Ovary (tissue), 9 donors: ENCODE results near the gene NDUFA13. TPM values are rescaled to one million over a fixed set of nuclear protein-coding genes. Genes with fewer than 3 reads are reported as not detected.
A peak's percentile ranks its signal among the peaks of the same experiment; 100 is the strongest.

Source experiments
- DNase-seq, 5 donors: peaks; one replicate each; pipeline ENCODE4 v3.0.0-alpha.2; 2019 to 2020
- H3K27ac ChIP-seq, 2 donors: fragments of 200-600 bp; one replicate each; pipeline versions ENCODE4 v1.5.1 to v1.8.0; 2019 to 2022
- H3K27me3 ChIP-seq: fragments of 200-600 bp; one replicate; pipeline ENCODE4 v1.8.0; 2022
- H3K36me3 ChIP-seq: fragments of 200-600 bp; sonication (generic); one replicate; pipeline ENCODE4 v1.5.1; 2019
- H3K4me1 ChIP-seq: one replicate; pipeline ENCODE4 v1.8.1; 2013; ENCODE audit warnings: mild to moderate bottlenecking, moderate library complexity; ENCODE audit not compliant: insufficient read depth
- H3K4me3 ChIP-seq: fragments of 200-600 bp; sonication (generic); one replicate; pipeline ENCODE4 v1.5.1; 2017
- H3K9me3 ChIP-seq, 2 donors: fragments of 200-600 bp in 1 of 2; sonication (generic) in 1 of 2; one replicate each; pipeline versions ENCODE4 v1.5.1 to v1.8.1; 2013 to 2019; ENCODE audit warnings: mild to moderate bottlenecking in 1 of 2, moderate library complexity in 1 of 2
- EP300 ChIP-seq: sonication (generic); formaldehyde crosslinking; IDR thresholded peaks from one replicate; pipeline ENCODE4 v1.6.1; 2017; ENCODE audit warnings: antibody characterized with exemption
- POLR2A ChIP-seq: fragments of 450-650 bp; IDR thresholded peaks from one replicate; pipeline ENCODE4 v1.6.1; 2017; ENCODE audit warnings: antibody characterized with exemption, mild to moderate bottlenecking, moderate library complexity
- WGBS, 3 donors: extraction: QIAGEN DNeasy Blood & Tissue Kit in 1 of 3; methylation state at CpG; one replicate each; pipeline versions ENCODE4 v1.1.5 to v1.1.7; 2013 to 2017; 5-methylcytosine and 5-hydroxymethylcytosine counted together
- intact Hi-C, 4 donors: fragments of 100-400 bp; cut with DNase I; formaldehyde crosslinking; loops; one replicate each; pipeline versions ENCODE4 v1.11.0 to v1.15.1; 2022 to 2023
- polyA plus RNA-seq, 2 donors: library from polyadenylated mRNA; stranded (reverse); fragments of 200-250 nt in 1 of 2; fragments of 350-450 nt in 1 of 2; fragmentation: Illumina TruSeq in 1 of 2; extraction: RNeasy Lipid Tissue Mini Kit (QIAGEN cat#74804) in 1 of 2; gene quantifications; one replicate each; pipeline ENCODE4 v1.2.3, GENCODE V29; 2013 to 2014
- total RNA-seq, 7 donors: library from RNA; depleted of rRNA in 2 of 7; stranded (reverse); fragments of >200 nt in 2 of 7; fragmentation: NEBNext Ultra II Directional in 3 of 7; extraction: Animal tissue kit (Norgen Biotek cat#: 25700) in 3 of 7; gene quantifications; one replicate each; pipeline versions ENCODE4 v1.1.0 to v1.2.4, GENCODE V29; 2016 to 2023
- TF ChIP-seq, protein P1 (sequence below), 3 donors: fragments of 450-650 bp in 2 of 3; fragments of 200-600 bp in 1 of 3; IDR thresholded peaks; one replicate each; pipeline versions ENCODE4 v1.5.1 to v1.8.0; 2016 to 2022; ENCODE audit warnings: antibody characterized with exemption in 3 of 3, mild to moderate bottlenecking in 1 of 3
- donor health status: DM: no; HTN: no; CAD: no; lungs with moderate emphysema.
- donor health status: DM: no; HTN: no; CAD: no.
- donor health status: Bipolar disorder and iron deficiency.
- donor health status: DM: yes; HTN: yes; CAD: no.
- donor health status: DM: no; HTN: no; CAD: no.
- donor health status: DM: yes; HTN: yes; CAD: no.

NDUFA13 gene
- total and polyA plus RNA-seq, 9 donors: 33.5 to 291 (median 202) TPM

GRCh38 chr19:19527674-19528625 lies 11.9 kb downstream of the NDUFA13 start:
- Histone ChIP-seq H3K36me3 (no peaks in the 10 kb centered on the region), H3K27ac (no peak overlapping the region), H3K4me1 (no peaks in the 10 kb centered on the region), H3K9me3 (no peaks in the 10 kb centered on the region), H3K27me3 (no peaks in the 10 kb centered on the region), H3K4me3 (no peak overlapping the region)
- 77 to 86% (median 81%) methylated on average over 27 of the region's 27 CpGs for WGBS, 3 donors
- DNase-seq: peak in 1 of 5 donors; percentile 23
- intact Hi-C loops: no loop called here
- TF ChIP-seq EP300 (no peak), POLR2A (no peak)
- TF ChIP-seq, protein P1, sequence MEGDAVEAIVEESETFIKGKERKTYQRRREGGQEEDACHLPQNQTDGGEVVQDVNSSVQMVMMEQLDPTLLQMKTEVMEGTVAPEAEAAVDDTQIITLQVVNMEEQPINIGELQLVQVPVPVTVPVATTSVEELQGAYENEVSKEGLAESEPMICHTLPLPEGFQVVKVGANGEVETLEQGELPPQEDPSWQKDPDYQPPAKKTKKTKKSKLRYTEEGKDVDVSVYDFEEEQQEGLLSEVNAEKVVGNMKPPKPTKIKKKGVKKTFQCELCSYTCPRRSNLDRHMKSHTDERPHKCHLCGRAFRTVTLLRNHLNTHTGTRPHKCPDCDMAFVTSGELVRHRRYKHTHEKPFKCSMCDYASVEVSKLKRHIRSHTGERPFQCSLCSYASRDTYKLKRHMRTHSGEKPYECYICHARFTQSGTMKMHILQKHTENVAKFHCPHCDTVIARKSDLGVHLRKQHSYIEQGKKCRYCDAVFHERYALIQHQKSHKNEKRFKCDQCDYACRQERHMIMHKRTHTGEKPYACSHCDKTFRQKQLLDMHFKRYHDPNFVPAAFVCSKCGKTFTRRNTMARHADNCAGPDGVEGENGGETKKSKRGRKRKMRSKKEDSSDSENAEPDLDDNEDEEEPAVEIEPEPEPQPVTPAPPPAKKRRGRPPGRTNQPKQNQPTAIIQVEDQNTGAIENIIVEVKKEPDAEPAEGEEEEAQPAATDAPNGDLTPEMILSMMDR (IDR thresholded peaks at IDR 0.05): no peak

DNA sequence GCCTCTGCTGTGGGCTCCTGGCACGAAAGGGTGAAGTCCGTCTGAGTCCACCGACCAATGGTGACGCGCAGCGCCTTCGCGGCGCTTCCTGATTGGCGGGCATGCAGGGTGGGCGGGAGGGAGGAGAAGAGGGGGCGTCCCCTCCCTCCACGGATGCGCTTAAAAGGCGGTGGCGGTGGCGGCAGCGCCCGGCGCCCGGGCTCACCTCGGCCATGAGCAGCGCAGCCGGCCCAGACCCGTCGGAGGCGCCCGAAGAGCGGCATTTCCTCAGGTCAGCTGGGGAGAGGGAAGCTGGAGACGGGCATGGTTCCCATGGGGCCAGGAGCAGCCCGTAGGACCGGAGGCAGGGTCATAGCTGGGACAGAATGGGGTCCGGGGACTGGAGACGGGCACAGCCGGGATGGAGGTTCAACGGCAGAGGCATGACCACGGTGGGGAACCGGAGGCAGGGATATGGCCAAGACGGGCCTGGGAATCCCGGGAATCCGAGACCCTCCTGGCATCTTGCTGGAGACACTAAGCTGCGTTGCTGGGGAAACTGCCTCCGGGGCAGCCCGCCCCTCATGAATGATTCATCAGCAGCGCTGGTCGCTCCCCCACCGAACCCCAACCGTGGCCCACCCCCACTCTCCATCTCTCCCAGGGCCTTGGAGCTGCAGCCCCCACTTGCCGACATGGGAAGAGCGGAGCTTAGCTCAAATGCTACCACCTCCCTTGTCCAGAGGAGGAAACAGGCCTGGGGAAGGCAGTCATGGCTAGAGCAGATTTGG lies 12.9 kb downstream of the NDUFA13 start, which contains the start of gene YJEFN3:
Gene YJEFN3 (plus strand): TSS at position 191 of the 770 bp plus-strand sequence. CDS start 22 bp downstream, at position 213.
- H3K27me3 ChIP-seq: no peaks in the 10 kb centered on the region
- no peaks in the 10 kb centered on the region for H3K4me1 ChIP-seq
- H3K9me3 ChIP-seq: no peaks in the 10 kb centered on the region
- H3K27ac ChIP-seq: no peak within 1 kb of the TSS
- no peaks in the 10 kb centered on the region for H3K36me3 ChIP-seq
- intact Hi-C loops: no loop called here
- H3K4me3 ChIP-seq: no peak within 1 kb of the TSS
- WGBS, 3 donors: 13 to 22% (median 17%) methylated on average over 50 of the region's 50 CpGs
- no peak for TF ChIP-seq POLR2A
- TF ChIP-seq EP300: no peak
- TF ChIP-seq, protein P1 (IDR thresholded peaks at IDR 0.05): no peak
- peak in 2 of 5 donors; percentile 46 to 67 for DNase-seq

DNA sequence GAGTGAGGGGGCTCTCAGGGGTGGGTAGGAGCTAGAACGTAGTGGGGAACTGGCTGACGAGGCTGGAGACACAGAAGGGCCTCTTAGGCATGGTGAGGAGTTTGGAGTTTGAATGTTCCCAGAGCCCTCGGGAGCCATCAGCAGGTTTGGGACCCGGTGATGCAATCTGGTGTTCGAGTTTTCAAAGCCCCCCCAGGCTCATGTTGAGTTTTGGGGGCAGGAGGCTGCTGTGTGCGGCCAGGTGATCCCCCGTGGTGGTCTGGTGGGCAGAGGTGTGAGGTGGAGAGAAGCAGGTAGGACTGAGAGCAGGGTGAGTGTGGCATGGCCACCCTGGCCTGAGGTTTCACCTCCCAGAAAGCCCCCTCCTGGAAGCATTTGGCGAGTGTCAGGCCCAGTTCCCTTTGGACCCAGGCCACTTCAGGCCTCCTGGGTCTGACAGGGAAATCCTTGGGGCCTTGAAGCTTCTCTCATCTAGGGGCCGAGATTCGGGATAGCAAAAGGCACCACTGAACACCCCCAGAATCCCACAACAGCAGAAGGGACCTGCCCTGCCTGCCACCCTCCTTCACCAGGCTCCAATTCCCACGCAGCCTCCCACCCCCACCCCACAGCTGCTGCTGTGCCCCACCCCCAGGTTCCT lies 13.9 kb downstream of the NDUFA13 start:
- no peak overlapping the region for H3K27ac ChIP-seq
- H3K36me3 ChIP-seq: no peaks in the 10 kb centered on the region
- no peak for DNase-seq
- TF ChIP-seq POLR2A (no peak), EP300 (no peak)
- TF ChIP-seq, protein P1 (IDR thresholded peaks at IDR 0.05): no peak
- H3K4me1 ChIP-seq: no peaks in the 10 kb centered on the region
- no peaks in the 10 kb centered on the region for H3K9me3 ChIP-seq
- 66 to 75% (median 68%) methylated on average over 11 of the region's 11 CpGs for WGBS, 3 donors
- no peaks in the 10 kb centered on the region for H3K27me3 ChIP-seq
- no peak overlapping the region for H3K4me3 ChIP-seq
- intact Hi-C loops: loop anchor here in 3 of 4 donors (2.0 to 5.0 kb wide), 3 partner anchors 112 to 427 kb away; partner anchors contain the start of gene GMIP (in 1 of the 3)

GRCh38 chr19:19530423-19530804 lies 14.4 kb downstream of the NDUFA13 start:
- intact Hi-C loops: loop anchor here in 3 of 4 donors (2.0 to 5.0 kb wide), 3 partner anchors 112 to 427 kb away; partner anchors contain the start of gene GMIP (in 1 of the 3)
- Histone ChIP-seq H3K27me3 (no peaks in the 10 kb centered on the region), H3K4me1 (no peaks in the 10 kb centered on the region), H3K9me3 (no peaks in the 10 kb centered on the region), H3K27ac (no peak overlapping the region), H3K36me3 (no peaks in the 10 kb centered on the region), H3K4me3 (no peak overlapping the region)
- no peak for DNase-seq
- TF ChIP-seq EP300 (no peak), POLR2A (no peak)
- TF ChIP-seq, protein P1 (IDR thresholded peaks at IDR 0.05): no peak
- WGBS, 3 donors: 44 to 48% (median 48%) methylated on average over 9 of the region's 9 CpGs
